GM12878 (cell line): ENCODE measurements around the gene TAF10.

Experiments used
- BMI1 ChIP-seq: fragments of 450-650 bp; IDR thresholded peaks from 2 replicates; pipeline ENCODE4 v1.6.1; 2016; ENCODE audit warnings: mild to moderate bottlenecking, moderate library complexity, borderline replicate concordance
- BRCA1 ChIP-seq: IDR thresholded peaks from 2 replicates; pipeline ENCODE4 v1.6.1; 2011; ENCODE audit warnings: low read depth, low read length, improper control_type of control experiment
- CTCF ChIP-seq, 3 experiments: IDR thresholded peaks in 2 of 3; conservative IDR thresholded peaks in 1 of 3; 2 replicates each; pipeline ENCODE4 v1.5.1; 2011; ENCODE audit warnings: low read depth in 3 of 3, low read length in 3 of 3, mild to moderate bottlenecking in 3 of 3, control low read depth in 2 of 3, moderate library complexity in 2 of 3, inconsistent platforms in 1 of 3, mixed read lengths in 1 of 3; ENCODE audit not compliant: control insufficient read depth in 2 of 3, insufficient read depth in 1 of 3; ENCODE audit errors: extremely low read depth in 1 of 3
- E2F8 ChIP-seq: fragments of 450-650 bp; IDR thresholded peaks from 2 replicates; pipeline ENCODE4 v1.6.1; 2018; ENCODE audit warnings: mild to moderate bottlenecking, low read depth, moderate library complexity; ENCODE audit not compliant: partially characterized antibody
- EGR1 ChIP-seq, 2 experiments: IDR thresholded peaks; 1 replicate in 1 of 2; 2 replicates in 1 of 2; pipeline ENCODE4 v1.6.1; 2011 to 2012; ENCODE audit warnings: low read depth in 2 of 2, low read length in 2 of 2, borderline replicate concordance in 1 of 2, mild to moderate bottlenecking in 1 of 2, moderate library complexity in 1 of 2
- EZH2 ChIP-seq: IDR thresholded peaks from 2 replicates; pipeline ENCODE4 v1.6.1; 2012; ENCODE audit warnings: low read depth, mild to moderate bottlenecking, control low read depth, inconsistent platforms, low read length, borderline replicate concordance; ENCODE audit not compliant: control insufficient read depth
- JUNB ChIP-seq: IDR thresholded peaks from 2 replicates; pipeline ENCODE4 v1.6.1; 2016; ENCODE audit warnings: antibody characterized with exemption, mild to moderate bottlenecking
- MEF2A ChIP-seq: IDR thresholded peaks from 2 replicates; pipeline ENCODE4 v1.6.1; 2011; ENCODE audit warnings: low read depth, mild to moderate bottlenecking, low read length, moderate library complexity; ENCODE audit not compliant: insufficient read depth
- MYC ChIP-seq: IDR thresholded peaks from 2 replicates; pipeline ENCODE4 v1.6.1; 2011; ENCODE audit warnings: mild to moderate bottlenecking, low read length, moderate library complexity, inconsistent platforms; ENCODE audit not compliant: insufficient read depth, insufficient replicate concordance, insufficient read length, severe bottlenecking
- NRF1 ChIP-seq: conservative IDR thresholded peaks from 2 replicates; pipeline ENCODE4 v1.6.1; 2011; ENCODE audit warnings: mild to moderate bottlenecking, low read depth, low read length, improper control_type of control experiment
- POLR2A ChIP-seq: IDR thresholded peaks from 2 replicates; pipeline ENCODE4 v1.6.1; 2011; ENCODE audit warnings: low read depth, mild to moderate bottlenecking, low read length
- TAF1 ChIP-seq: IDR thresholded peaks from 2 replicates; pipeline ENCODE4 v1.6.1; 2011; ENCODE audit warnings: mild to moderate bottlenecking, low read depth, low read length, borderline replicate concordance
- TCF7 ChIP-seq: IDR thresholded peaks from 2 replicates; pipeline ENCODE4 v1.6.1; 2014; ENCODE audit warnings: antibody characterized with exemption, borderline replicate concordance
- ZNF24 ChIP-seq: fragments of 450-650 bp; IDR thresholded peaks from 2 replicates; pipeline ENCODE4 v1.6.1; 2017; ENCODE audit warnings: antibody characterized with exemption, mild to moderate bottlenecking

- TF ChIP-seq BRCA1, result no peak
- TF ChIP-seq MEF2A, result 0 out of 2 replicates have a peak, but pooled peaks have one; percentile 7
- TF ChIP-seq E2F8, result no peak
- no peak for TF ChIP-seq NRF1
- peak; percentile 76 for TF ChIP-seq POLR2A
- TF ChIP-seq JUNB, result peak; percentile 50; the same call in 1 of the 2 replicates
- TF ChIP-seq MYC, result no peak
- no peak for TF ChIP-seq ZNF24
- TF ChIP-seq EGR1 (IDR thresholded peaks at IDR 0.05; ENCODE audit: borderline replicate concordance in 1 of 2, low read depth in 2 of 2, low read length in 2 of 2), result peak in 1 of 2 experiments; percentile 57; a peak in 1 of 3 replicates
- TF ChIP-seq TAF1, result no peak
- TF ChIP-seq CTCF (IDR thresholded peaks at IDR 0.05 in 2 of 3, conservative IDR thresholded peaks at IDR 0.05 in 1 of 3; ENCODE audit: control insufficient read depth in 2 of 3, extremely low read depth in 1 of 3, insufficient read depth in 1 of 3, low read depth in 3 of 3, low read length in 3 of 3), result no peak
- TF ChIP-seq EZH2, result no peak
- TF ChIP-seq TCF7, result no peak
- no peak for TF ChIP-seq BMI1
Measured at GRCh38 chr11:6619004-6619745, 7.2 kb upstream of the TAF10 start, which contains the start of gene TPP1.
